Caco-2 (cell line): Measurements from ENCODE around the gene ACAD10. TPM values are rescaled to one million over a fixed set of nuclear protein-coding genes. Genes with fewer than 3 reads are reported as not detected.

Experiments
- BruUV-seq: library from RNA; stranded (reverse); fragments of 400-500 nt; replicated peaks from 2 replicates; lab custom pipeline; 2021; lab: Mats Ljungman, UMichigan
- CTCF ChIA-PET: fragments of 300-600 bp; sonication (Branson Sonifier 250); formaldehyde crosslinking; loops from one replicate; lab custom pipeline; 2022; ENCODE audit warnings: antibody characterized with exemption; lab: Charles Lee
- POLR2A ChIA-PET: fragments of 300-600 bp; sonication (Branson Sonifier 250); formaldehyde crosslinking; loops from one replicate; lab custom pipeline; 2022; ENCODE audit warnings: antibody characterized with exemption; lab: Charles Lee
- DNase-seq, 2 experiments: peaks; one replicate each; pipeline versions ENCODE4 v3.0.0 to v3.0.0-alpha.2; 2020 to 2022
- H3K27me3 ChIP-seq: replicated peaks from 2 replicates; pipeline ENCODE4 v1.6.0; 2011; ENCODE audit warnings: low read length; ENCODE audit not compliant: control insufficient read depth, insufficient read depth
- H3K36me3 ChIP-seq: 2 replicates; pipeline ENCODE4 v1.5.1; 2011; ENCODE audit warnings: low read length; ENCODE audit not compliant: control insufficient read depth, insufficient read depth
- H3K4me1 ChIP-seq: fragments of 250-450 bp; sonication (Bioruptor Pico); 2 replicates; pipeline ENCODE4 v1.5.1; 2020; ENCODE audit warnings: mild to moderate bottlenecking
- H3K4me3 ChIP-seq: 2 replicates; pipeline ENCODE4 v1.5.1; 2011; ENCODE audit warnings: low read depth, mild to moderate bottlenecking, control low read depth, low read length
- H3K9me3 ChIP-seq: fragments of 250-450 bp; sonication (Bioruptor Pico); 2 replicates; pipeline ENCODE4 v1.5.1; 2020; ENCODE audit warnings: mild to moderate bottlenecking, moderate library complexity
- H3K27ac Mint-ChIP-seq: one replicate; pipeline ENCODE4 v1.8.0; 2022; ENCODE audit warnings: mixed read lengths; ENCODE audit not compliant: unreplicated experiment
- H3K27me3 Mint-ChIP-seq: one replicate; pipeline ENCODE4 v1.8.0; 2022; ENCODE audit warnings: mixed read lengths; ENCODE audit not compliant: insufficient read depth, unreplicated experiment
- H3K36me3 Mint-ChIP-seq: one replicate; pipeline ENCODE4 v1.8.0; 2022; ENCODE audit warnings: mild to moderate bottlenecking, mixed read lengths; ENCODE audit not compliant: insufficient read depth, unreplicated experiment
- H3K4me1 Mint-ChIP-seq: one replicate; pipeline ENCODE4 v1.8.0; 2022; ENCODE audit warnings: low read depth, mixed read lengths; ENCODE audit not compliant: unreplicated experiment
- H3K4me3 Mint-ChIP-seq: one replicate; pipeline ENCODE4 v1.8.0; 2022; ENCODE audit warnings: mild to moderate bottlenecking, moderate library complexity, mixed read lengths; ENCODE audit not compliant: unreplicated experiment
- H3K9me3 Mint-ChIP-seq: one replicate; pipeline ENCODE4 v1.8.0; 2022; ENCODE audit warnings: mixed read lengths; ENCODE audit not compliant: unreplicated experiment
- CTCF ChIP-seq, 2 experiments: fragments of 200-600 bp in 1 of 2; IDR thresholded peaks; 1 replicate in 1 of 2; 2 replicates in 1 of 2; pipeline versions ENCODE4 v1.5.1 to v1.8.0; 2011 to 2022; ENCODE audit warnings: antibody characterized with exemption in 1 of 2, control low read depth in 1 of 2, inconsistent platforms in 1 of 2, low read depth in 1 of 2, low read length in 1 of 2, mild to moderate bottlenecking in 1 of 2, moderate library complexity in 1 of 2; ENCODE audit not compliant: insufficient read depth in 1 of 2, severe bottlenecking in 1 of 2, unreplicated experiment in 1 of 2
- intact Hi-C: fragments of 100-400 bp; cut with micrococcal nuclease; formaldehyde crosslinking; loops from one replicate; pipeline ENCODE4 v1.10.0; 2022; ENCODE audit not compliant: unreplicated experiment
- microRNA-seq: library from miRNA; unstranded; fragments of <30 nt; microRNA quantifications from one replicate; pipeline ENCODE4 v1.2.0, GENCODE V29; 2022
- total RNA-seq: library from RNA; stranded (reverse); gene quantifications from 2 replicates; pipeline ENCODE4 v1.2.3, GENCODE V29; 2022

Gene ACAD10
- total RNA-seq, 1 experiment from 2014 or later = 19.0 TPM

- Histone ChIP-seq H3K4me3 (no peak overlapping the region), H3K36me3 (peaks cover 3% of the 10 kb centered on the region; the same call in 1 of the 2 replicates), H3K4me1 (no peaks in the 10 kb centered on the region), H3K9me3 (no peaks in the 10 kb centered on the region), H3K27me3 (no peaks in the 10 kb centered on the region)
- DNase-seq = no peak
- no TSS peak for BruUV-seq
- H3K27ac Mint-ChIP-seq = no peak overlapping the region
- POLR2A ChIA-PET = no interaction called here
- no peaks in the 10 kb centered on the region for H3K4me1 Mint-ChIP-seq
- peaks cover 74% of the 10 kb centered on the region for H3K36me3 Mint-ChIP-seq
- H3K4me3 Mint-ChIP-seq = no peak overlapping the region
- no peaks in the 10 kb centered on the region for H3K27me3 Mint-ChIP-seq
- intact Hi-C loops = no loop called here
- H3K9me3 Mint-ChIP-seq = no peaks in the 10 kb centered on the region
- CTCF ChIA-PET = no interaction called here
- no peak for TF ChIP-seq CTCF (IDR thresholded peaks at IDR 0.05; ENCODE audit: insufficient read depth in 1 of 2, low read depth in 1 of 2, low read length in 1 of 2, severe bottlenecking in 1 of 2, unreplicated experiment in 1 of 2)
Observed at GRCh38 chr12:111803851-111804250, 118.0 kb downstream of the ACAD10 start.

- BruUV-seq = no TSS peak
- Mint-ChIP-seq H3K4me3 (no peak overlapping the region), H3K36me3 (peaks cover 71% of the 10 kb centered on the region), H3K9me3 (no peaks in the 10 kb centered on the region), H3K27me3 (no peaks in the 10 kb centered on the region), H3K4me1 (peaks cover under 1% of the 10 kb centered on the region), H3K27ac (no peak overlapping the region)
- CTCF ChIA-PET = no interaction called here
- DNase-seq = no peak
- peaks cover 3% of the 10 kb centered on the region; the same call in 1 of the 2 replicates for H3K36me3 ChIP-seq
- H3K4me3 ChIP-seq = no peak overlapping the region
- intact Hi-C loops = no loop called here
- H3K9me3 ChIP-seq = no peaks in the 10 kb centered on the region
- no peaks in the 10 kb centered on the region for H3K4me1 ChIP-seq
- H3K27me3 ChIP-seq = no peaks in the 10 kb centered on the region
- POLR2A ChIA-PET = no interaction called here
- TF ChIP-seq CTCF (IDR thresholded peaks at IDR 0.05; ENCODE audit: insufficient read depth in 1 of 2, low read depth in 1 of 2, low read length in 1 of 2, severe bottlenecking in 1 of 2, unreplicated experiment in 1 of 2) = no peak
Observed at GRCh38 chr12:111806304-111806703, 120.5 kb downstream of the ACAD10 start.

Small RNAs within 50 kb of the gene (microRNA-seq; reads per million reads assigned to microRNA genes)
- 0.93 reads per million for gene MIR6761

Other genes starting within 250 kb of the ACAD10 start
- gene ATXN2, start 86.7 kb upstream of the ACAD10 start, total RNA-seq = 78.5 and 79.2 TPM in 2 replicates
- gene BRAP, start 97 bp upstream of the ACAD10 start, total RNA-seq = 24.4 and 24.6 TPM in 2 replicates
- 170 and 196 TPM in 2 replicates for gene ALDH2, start 80.9 kb downstream of the ACAD10 start, total RNA-seq
- gene MAPKAPK5, start 156.2 kb downstream of the ACAD10 start, total RNA-seq = 89.5 and 90.1 TPM in 2 replicates